ENCODE measurements around the gene BCL2L14.

BCL2L14 gene

DNA sequence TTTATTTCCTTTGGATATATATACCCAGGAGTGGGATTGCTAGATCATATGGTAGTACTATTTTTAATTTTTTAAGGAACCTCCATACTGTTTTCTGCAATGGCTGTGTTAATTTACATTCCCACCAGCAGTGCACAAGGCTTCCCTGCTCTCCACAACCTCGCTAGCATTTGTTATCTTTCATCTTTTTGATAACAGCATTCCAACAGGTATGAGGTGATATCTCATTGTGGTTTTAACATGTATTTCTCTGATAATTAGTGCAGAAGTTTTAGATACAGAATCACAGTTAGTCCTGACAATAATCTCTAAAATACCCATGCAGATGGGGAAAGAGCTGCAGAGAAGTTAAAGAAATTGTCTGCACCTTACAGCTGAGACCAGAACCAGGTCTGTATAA, 35.5 kb upstream of the BCL2L14 start:
- in situ Hi-C loops (cut with MboI; ENCODE audit: low sequenced_read_pairs): loop anchor here (10.0 kb wide), 2 partner anchors 480 to 670 kb away; no protein-coding TSS in a partner anchor
- no peak for DNase-seq (ENCODE audit: low spot score in 2 of 2)
- Histone ChIP-seq H3K4me3 (no peak overlapping the region), H3K27me3 (ENCODE audit: low read depth) (no peaks in the 10 kb centered on the region), H3K36me3 (replicated peaks) (no peaks in the 10 kb centered on the region), H3K4me1 (peaks cover 10% of the 10 kb centered on the region), H3K9me3 (no peaks in the 10 kb centered on the region)

DNA sequence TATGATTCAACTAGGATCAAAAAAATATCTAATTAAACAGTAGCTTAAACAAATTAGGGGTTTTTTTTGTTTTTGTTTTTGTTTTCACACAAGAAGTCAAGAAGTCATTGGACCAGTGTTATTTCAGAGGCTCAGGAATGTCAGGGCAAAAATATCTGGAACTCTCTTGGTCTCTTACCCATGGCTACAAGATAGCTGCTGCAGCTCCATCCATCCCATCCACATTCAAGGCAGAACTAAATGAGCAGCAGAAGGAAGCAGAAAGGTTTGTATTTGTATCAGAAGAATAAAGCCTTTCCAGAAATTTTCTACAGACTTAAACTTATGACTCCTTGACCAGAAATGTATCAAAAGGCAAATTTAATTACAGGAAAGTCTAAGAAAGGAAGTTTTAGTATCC, 33.8 kb upstream of the BCL2L14 start:
- in situ Hi-C loops (cut with MboI; ENCODE audit: low sequenced_read_pairs): loop anchor here (10.0 kb wide), 2 partner anchors 482 to 668 kb away; no protein-coding TSS in a partner anchor

DNA sequence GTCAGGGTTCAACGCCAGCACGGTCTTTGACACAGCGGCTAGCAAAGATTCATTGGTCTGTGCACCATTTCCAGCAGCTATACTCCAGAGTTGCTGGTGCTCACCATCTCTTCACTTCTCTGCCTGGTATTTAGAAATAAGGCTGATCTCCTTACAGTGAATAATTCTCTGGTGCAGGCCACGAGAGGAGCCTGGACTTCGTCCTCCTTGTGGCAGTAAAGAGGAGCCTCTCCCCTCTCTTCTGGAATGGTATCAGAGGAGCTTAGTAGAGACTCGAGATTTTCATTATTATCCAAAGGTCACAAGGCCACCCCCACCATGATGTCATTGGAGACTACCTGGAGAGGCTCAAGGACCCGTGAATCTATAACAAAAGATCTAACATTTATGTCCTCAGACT, 30.8 kb upstream of the BCL2L14 start:
- DNase-seq (ENCODE audit: low spot score in 2 of 2): no peak
- in situ Hi-C loops (cut with MboI; ENCODE audit: low sequenced_read_pairs): loop anchor here (10.0 kb wide), 2 partner anchors 485 to 665 kb away; no protein-coding TSS in a partner anchor
- Histone ChIP-seq H3K4me1 (peaks cover 8% of the 10 kb centered on the region), H3K4me3 (no peak overlapping the region), H3K27me3 (ENCODE audit: low read depth) (no peaks in the 10 kb centered on the region), H3K9me3 (no peaks in the 10 kb centered on the region), H3K36me3 (replicated peaks) (no peaks in the 10 kb centered on the region)

More for the DNA sequence above, 33.8 kb upstream of the BCL2L14 start:
- Histone ChIP-seq H3K4me3 (no peak overlapping the region), H3K27me3 (ENCODE audit: low read depth) (no peaks in the 10 kb centered on the region), H3K9me3 (no peaks in the 10 kb centered on the region), H3K4me1 (peaks cover 10% of the 10 kb centered on the region), H3K36me3 (replicated peaks) (no peaks in the 10 kb centered on the region)
- no peak for DNase-seq (ENCODE audit: low spot score in 2 of 2)

DNA sequence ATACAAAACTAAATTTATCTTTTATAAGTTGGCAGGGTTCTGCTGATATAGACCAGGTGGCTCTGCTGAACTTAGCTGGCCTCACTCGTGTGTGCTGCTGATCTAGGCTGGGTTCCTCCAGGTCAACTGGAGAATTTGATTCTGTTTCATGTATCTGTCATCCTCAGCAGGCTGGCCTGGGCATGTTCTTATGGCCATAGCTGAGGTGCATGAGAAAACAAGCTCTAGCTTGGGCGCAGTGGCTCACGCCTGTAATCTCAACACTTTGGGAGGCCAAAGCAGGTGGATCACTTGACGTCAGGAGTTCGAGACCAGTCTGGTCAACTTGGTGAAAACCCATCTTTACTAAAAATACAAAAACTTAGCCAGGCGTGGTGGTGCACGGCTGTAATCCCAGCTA, 24.3 kb upstream of the BCL2L14 start:
- in situ Hi-C loops (cut with MboI; ENCODE audit: low sequenced_read_pairs): no loop called here
- Histone ChIP-seq H3K36me3 (replicated peaks) (no peaks in the 10 kb centered on the region), H3K9me3 (no peaks in the 10 kb centered on the region), H3K27me3 (ENCODE audit: low read depth) (no peaks in the 10 kb centered on the region), H3K4me3 (no peak overlapping the region), H3K4me1 (peaks cover 8% of the 10 kb centered on the region)
- no peak for DNase-seq (ENCODE audit: low spot score in 2 of 2)

DNA sequence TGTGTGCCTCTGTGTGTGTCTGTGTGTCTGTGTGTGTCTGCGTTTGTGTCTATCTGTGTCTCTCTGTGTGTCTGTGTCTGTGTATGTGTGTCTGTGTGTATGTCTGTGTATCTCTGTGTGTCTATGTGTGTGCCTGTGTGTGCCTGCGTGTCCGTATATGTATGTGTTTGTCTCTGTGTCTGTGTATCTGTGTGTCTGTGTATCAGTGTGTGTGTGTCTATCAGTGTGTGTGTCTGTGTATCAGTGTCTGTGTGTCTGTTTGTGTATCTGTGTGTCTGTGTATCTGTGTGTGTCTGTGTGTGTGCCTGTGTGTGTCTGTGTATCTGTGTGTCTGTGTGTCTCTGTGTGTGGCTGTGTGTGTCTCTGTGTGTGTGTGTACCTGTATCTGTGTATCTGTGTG, 23.1 kb upstream of the BCL2L14 start:
- Histone ChIP-seq H3K36me3 (replicated peaks) (no peaks in the 10 kb centered on the region), H3K4me1 (peaks cover 8% of the 10 kb centered on the region), H3K4me3 (no peak overlapping the region), H3K9me3 (no peaks in the 10 kb centered on the region), H3K27me3 (ENCODE audit: low read depth) (no peaks in the 10 kb centered on the region)
- no peak for DNase-seq (ENCODE audit: low spot score in 2 of 2)
- in situ Hi-C loops (cut with MboI; ENCODE audit: low sequenced_read_pairs): no loop called here

DNA sequence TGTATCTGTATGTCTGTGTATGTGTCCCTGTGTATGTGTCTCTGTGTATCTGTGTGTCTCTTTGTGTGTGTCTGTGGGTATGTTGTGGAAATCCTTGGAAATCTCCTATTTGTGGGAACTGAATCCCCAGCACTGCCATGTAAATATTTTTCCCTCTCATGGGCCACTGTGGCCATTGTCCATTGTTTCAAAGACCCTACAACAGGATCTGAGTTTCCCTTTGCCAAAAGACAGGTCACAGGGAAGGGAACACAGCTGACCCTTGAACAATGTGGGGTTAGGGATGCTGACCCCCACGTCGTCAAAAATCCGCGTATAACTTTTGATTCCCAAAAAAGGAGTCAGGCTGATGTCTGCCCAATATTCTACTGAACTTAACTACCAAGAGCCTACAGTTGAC, 22.5 kb upstream of the BCL2L14 start:
- Histone ChIP-seq H3K4me1 (peaks cover 4% of the 10 kb centered on the region; the same call in 1 of the 2 replicates), H3K9me3 (no peaks in the 10 kb centered on the region), H3K4me3 (no peak overlapping the region), H3K27me3 (ENCODE audit: low read depth) (no peaks in the 10 kb centered on the region), H3K36me3 (replicated peaks) (no peaks in the 10 kb centered on the region)
- no peak for DNase-seq (ENCODE audit: low spot score in 2 of 2)
- in situ Hi-C loops (cut with MboI; ENCODE audit: low sequenced_read_pairs): no loop called here

DNA sequence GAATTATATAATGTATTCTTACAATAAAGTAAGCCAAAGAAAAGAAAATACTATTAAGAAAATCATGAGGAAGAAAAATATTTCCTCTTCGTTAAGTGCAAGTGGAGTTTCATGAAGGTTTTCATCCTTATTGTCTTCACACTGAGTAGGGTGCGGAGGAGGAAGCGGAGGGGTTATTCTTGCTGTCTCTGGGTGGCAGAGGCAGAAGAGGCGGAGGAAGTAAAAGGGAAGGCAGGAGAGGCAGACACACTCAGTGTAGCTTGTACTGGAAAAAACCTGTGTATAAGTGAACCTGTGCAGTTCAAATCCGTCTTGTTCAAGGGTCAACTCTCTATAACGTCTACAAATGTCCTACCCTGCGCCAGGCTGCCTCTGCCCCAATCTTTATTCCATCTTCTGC, 22.0 kb upstream of the BCL2L14 start:
- no peaks in the 10 kb centered on the region for H3K36me3 ChIP-seq (replicated peaks)
- no peaks in the 10 kb centered on the region for H3K9me3 ChIP-seq
- DNase-seq (ENCODE audit: low spot score in 2 of 2): no peak
- no peak overlapping the region for H3K4me3 ChIP-seq
- peaks cover under 1% of the 10 kb centered on the region; the same call in 1 of the 2 replicates for H3K4me1 ChIP-seq
- in situ Hi-C loops (cut with MboI; ENCODE audit: low sequenced_read_pairs): no loop called here
- no peaks in the 10 kb centered on the region for H3K27me3 ChIP-seq (ENCODE audit: low read depth)

DNA sequence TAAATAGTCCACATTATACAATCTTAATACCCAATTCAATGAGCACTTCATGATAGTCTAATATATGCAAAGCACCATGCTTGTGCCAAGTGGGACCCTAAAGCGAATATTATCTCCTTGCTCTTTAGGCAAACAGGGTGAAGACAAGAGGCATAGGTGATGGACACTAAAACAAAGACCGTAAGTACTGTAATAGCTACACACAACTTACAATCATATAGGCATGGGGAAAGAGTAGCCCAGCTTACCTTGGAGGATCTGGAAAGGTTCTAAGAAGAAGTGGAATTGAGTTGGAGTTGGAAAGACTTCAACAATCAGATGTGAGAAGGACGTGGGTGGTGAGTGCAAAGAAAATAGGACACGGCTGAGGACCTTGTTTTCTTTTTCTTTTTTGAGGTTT, 19.1 kb upstream of the BCL2L14 start:
- H3K9me3 ChIP-seq: no peaks in the 10 kb centered on the region
- in situ Hi-C loops (cut with MboI; ENCODE audit: low sequenced_read_pairs): no loop called here
- no peaks in the 10 kb centered on the region for H3K27me3 ChIP-seq (ENCODE audit: low read depth)
- H3K4me3 ChIP-seq: no peak overlapping the region
- H3K4me1 ChIP-seq: peaks cover 1% of the 10 kb centered on the region
- no peaks in the 10 kb centered on the region for H3K36me3 ChIP-seq (replicated peaks)
- no peak for DNase-seq (ENCODE audit: low spot score in 2 of 2)

DNA sequence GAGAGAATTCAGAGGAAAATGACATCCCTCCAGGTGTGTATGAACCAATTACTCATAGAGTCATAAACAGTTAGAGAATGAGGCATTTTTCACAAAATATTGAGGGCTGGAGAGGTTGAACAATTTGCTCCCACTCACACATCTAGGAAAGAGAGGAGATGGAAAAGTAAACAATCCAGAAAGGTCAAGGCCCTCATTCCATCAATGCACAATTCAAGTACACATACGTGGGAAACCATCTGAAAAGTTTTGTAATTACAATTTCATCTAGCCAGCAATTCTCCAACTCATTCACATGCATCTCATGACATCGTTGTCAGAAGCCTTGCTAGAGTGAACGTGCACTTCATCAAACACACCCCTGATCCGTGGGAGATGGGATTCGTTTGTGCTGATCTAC, 15.7 kb upstream of the BCL2L14 start:
- Histone ChIP-seq H3K36me3 (replicated peaks) (no peaks in the 10 kb centered on the region), H3K4me3 (no peak overlapping the region), H3K9me3 (no peaks in the 10 kb centered on the region), H3K4me1 (peaks cover 11% of the 10 kb centered on the region), H3K27me3 (ENCODE audit: low read depth) (no peaks in the 10 kb centered on the region)
- no peak for DNase-seq (ENCODE audit: low spot score in 2 of 2)
- in situ Hi-C loops (cut with MboI; ENCODE audit: low sequenced_read_pairs): no loop called here

DNA sequence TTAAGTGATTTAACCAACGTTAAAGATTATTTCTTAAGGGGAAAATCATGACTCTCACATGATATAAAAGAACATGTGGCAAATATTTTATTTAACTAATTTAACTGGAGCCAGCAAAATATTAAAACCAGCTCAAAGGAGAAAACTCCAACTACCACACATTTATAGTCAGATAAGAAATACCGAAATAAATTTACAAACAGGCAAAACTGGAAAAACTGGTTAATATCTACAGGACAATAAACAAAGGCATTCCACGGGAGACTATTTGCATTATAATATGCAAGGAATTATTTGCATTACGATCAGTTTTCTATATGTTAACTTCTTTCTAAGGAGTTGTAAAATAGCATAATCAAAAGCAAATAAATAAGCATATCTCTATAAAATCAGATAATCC, 13.8 kb upstream of the BCL2L14 start:
- in situ Hi-C loops (cut with MboI; ENCODE audit: low sequenced_read_pairs): no loop called here
- peaks cover 11% of the 10 kb centered on the region for H3K4me1 ChIP-seq
- no peak overlapping the region for H3K4me3 ChIP-seq
- no peaks in the 10 kb centered on the region for H3K9me3 ChIP-seq
- H3K36me3 ChIP-seq (replicated peaks): no peaks in the 10 kb centered on the region
- no peaks in the 10 kb centered on the region for H3K27me3 ChIP-seq (ENCODE audit: low read depth)
- DNase-seq (ENCODE audit: low spot score in 2 of 2): peak in 1 of 2 experiments; percentile 69

DNA sequence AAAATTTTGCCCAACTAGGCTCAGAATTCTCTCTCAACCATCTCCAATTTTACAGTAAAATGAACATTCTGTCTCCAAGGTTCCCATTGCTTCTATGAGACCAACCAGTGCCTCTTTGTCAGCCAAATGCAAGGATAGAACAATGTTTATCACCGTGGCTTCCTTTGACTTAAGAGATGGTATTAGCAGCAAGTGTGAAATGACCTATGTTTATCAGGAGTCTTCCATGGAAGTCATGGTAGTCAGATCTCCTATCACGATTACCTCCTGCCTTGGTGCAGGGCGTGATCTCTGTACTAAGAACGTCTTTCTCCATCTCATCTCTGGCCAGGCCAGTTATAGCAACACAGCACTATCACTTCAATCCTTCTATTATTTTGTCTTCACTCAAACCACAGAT, 6.1 kb upstream of the BCL2L14 start:
- Histone ChIP-seq H3K9me3 (no peaks in the 10 kb centered on the region), H3K4me1 (no peaks in the 10 kb centered on the region; the same call in 1 of the 2 replicates), H3K27me3 (ENCODE audit: low read depth) (no peaks in the 10 kb centered on the region), H3K36me3 (replicated peaks) (no peaks in the 10 kb centered on the region), H3K4me3 (no peak overlapping the region)
- in situ Hi-C loops (cut with MboI; ENCODE audit: low sequenced_read_pairs): no loop called here
- DNase-seq (ENCODE audit: low spot score in 2 of 2): no peak

DNA sequence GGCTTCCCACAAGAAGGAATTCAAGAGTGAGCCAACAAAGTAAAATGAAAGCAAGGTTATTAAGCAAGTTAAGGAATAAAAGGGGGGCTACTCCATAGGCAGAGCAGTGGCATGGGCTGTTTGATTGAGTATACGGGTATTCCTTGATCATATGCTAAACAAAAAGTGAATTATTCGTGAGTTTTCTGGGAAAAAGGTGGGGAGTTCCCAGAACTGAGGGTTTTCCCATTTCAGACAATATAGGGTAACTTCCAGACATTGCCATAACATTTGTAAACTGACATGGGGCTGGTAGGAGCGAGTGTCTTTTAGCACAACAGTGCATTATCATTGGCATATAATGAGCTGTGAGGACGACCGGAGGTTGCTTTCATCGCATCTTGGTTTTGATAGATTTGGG, 2.0 kb upstream of the BCL2L14 start:
- Histone ChIP-seq H3K4me1 (no peaks in the 10 kb centered on the region; the same call in 1 of the 2 replicates), H3K27me3 (ENCODE audit: low read depth) (no peaks in the 10 kb centered on the region), H3K4me3 (no peak overlapping the region), H3K9me3 (no peaks in the 10 kb centered on the region), H3K36me3 (replicated peaks) (no peaks in the 10 kb centered on the region)
- in situ Hi-C loops (cut with MboI; ENCODE audit: low sequenced_read_pairs): no loop called here
- DNase-seq (ENCODE audit: low spot score in 2 of 2): no peak

DNA sequence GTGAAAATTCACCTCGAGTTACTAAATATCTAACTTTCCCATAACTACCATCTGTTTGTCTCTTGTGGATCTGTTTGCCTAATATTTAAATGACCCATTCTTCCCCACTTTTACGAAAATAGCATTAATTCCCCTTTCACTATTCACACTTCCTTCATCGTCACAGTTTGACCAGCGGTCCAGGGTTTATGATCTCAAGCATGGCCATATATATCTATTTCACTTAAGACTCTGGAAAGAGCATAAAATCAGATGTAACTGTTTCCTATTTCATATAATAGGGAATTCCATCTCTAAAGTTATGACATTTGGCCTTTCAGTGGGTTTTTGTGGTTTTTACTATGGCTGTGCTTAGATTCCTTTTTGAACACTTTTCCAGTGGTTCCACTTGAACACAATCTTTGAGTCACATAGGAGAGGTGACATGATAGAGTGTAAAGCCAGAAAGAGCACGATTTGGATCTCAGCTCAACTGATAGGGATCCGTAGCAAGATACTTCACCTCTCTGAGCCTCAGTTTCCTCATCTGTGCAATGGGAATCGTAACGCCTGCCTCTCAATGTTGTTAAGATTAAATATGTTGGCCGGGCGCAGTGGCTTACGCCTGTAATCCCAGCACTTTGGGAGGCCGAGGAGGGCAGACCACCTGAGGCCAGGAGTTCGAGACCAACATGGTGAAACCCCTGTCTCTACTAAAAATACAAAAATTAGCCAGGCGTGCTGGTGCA, 754 bp upstream of the BCL2L14 start:
- no peaks in the 10 kb centered on the region for H3K36me3 ChIP-seq (replicated peaks)
- H3K9me3 ChIP-seq: no peaks in the 10 kb centered on the region
- no peak overlapping the region for H3K4me3 ChIP-seq
- no peaks in the 10 kb centered on the region; the same call in 1 of the 2 replicates for H3K4me1 ChIP-seq
- DNase-seq (ENCODE audit: low spot score in 2 of 2): no peak
- in situ Hi-C loops (cut with MboI; ENCODE audit: low sequenced_read_pairs): no loop called here
- no peaks in the 10 kb centered on the region for H3K27me3 ChIP-seq (ENCODE audit: low read depth)

DNA sequence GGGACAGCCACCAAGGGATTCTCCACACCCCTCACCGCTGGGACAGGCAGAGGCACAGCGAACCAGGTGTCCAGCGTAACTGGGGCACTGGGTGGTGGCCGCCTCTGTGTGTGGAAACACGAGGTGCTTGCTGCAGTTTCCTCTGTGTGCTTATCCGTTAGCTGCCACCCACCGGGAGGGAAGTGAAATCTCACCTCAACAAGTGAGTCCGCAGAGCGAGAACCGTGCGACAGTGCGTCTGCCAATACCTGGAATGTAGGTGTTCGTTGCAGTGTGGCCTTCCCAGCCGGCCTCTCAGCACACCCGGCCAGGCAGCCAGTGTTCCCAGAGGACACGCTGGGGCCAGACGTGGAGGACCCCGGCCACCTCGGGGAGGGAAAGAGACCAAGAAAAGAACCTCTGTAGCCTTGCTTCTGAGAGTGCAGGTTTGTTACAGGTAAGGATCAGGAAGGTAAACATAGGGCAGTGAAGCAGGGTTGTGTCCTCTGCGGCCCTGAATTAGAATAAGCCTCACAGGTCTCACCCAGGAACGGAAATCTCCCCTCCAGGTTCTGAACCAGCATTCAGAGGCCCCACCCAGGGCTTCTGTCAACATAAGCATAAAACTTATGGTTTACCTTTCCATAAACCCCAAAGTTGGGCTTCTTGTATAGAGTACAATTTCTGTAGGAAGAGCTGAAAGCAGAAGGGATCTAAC, 1.5 kb downstream of the BCL2L14 start:
- H3K36me3 ChIP-seq (replicated peaks): no peaks in the 10 kb centered on the region
- H3K4me3 ChIP-seq: no peak overlapping the region
- no peak for DNase-seq (ENCODE audit: low spot score in 2 of 2)
- no peaks in the 10 kb centered on the region for H3K9me3 ChIP-seq
- in situ Hi-C loops (cut with MboI; ENCODE audit: low sequenced_read_pairs): no loop called here
- H3K27me3 ChIP-seq (ENCODE audit: low read depth): no peaks in the 10 kb centered on the region
- H3K4me1 ChIP-seq: no peaks in the 10 kb centered on the region; the same call in 1 of the 2 replicates
